OCI-LY1 (cell line): Measurements from ENCODE around the gene CAPN3.

ENCODE experiments used
- CTCF ChIP-seq: fragments of 200-600 bp; sonication (generic), shearing (Covaris generic); IDR thresholded peaks from 2 replicates; pipeline ENCODE4 v1.5.1; 2017; ENCODE audit warnings: mild to moderate bottlenecking, antibody characterized with exemption, low read length, moderate library complexity, mixed read lengths
- EZH2 ChIP-seq: fragments of 200-600 bp; sonication (generic), shearing (Covaris generic); IDR thresholded peaks from 2 replicates; pipeline ENCODE4 v1.8.0; 2017; ENCODE audit warnings: borderline replicate concordance, mixed run types, mild to moderate bottlenecking, antibody characterized with exemption, low read length, moderate library complexity, mixed read lengths

GRCh38 chr15:42329161-42329560 lies 30.1 kb upstream of the CAPN3 start:
- no peak for TF ChIP-seq CTCF
- no peak for TF ChIP-seq EZH2
